Heart left ventricle (tissue), 16 donors: ENCODE data around the gene RAB1B. TPM values are rescaled to one million over a fixed set of nuclear protein-coding genes. Genes with fewer than 3 reads are reported as not detected.

ENCODE experiments used
- ATAC-seq, 4 donors: fragments of 200-7000 bp; cut with Tn5 transposase; one replicate each; pipeline ENCODE4 v1.9.1; 2020 to 2022; ENCODE audit warnings: moderate library complexity in 4 of 4, mild to moderate bottlenecking in 3 of 4, moderate number of reproducible peaks in 1 of 4
- DNase-seq, 5 donors: peaks; one replicate each; pipeline ENCODE4 v3.0.0-alpha.2; 2020
- H3K27ac ChIP-seq, 12 donors: fragments of 200-600 bp; sonication (generic) in 4 of 12; one replicate each; pipeline versions ENCODE4 v1.5.0 to v1.8.0; 2016 to 2022; ENCODE audit warnings: mild to moderate bottlenecking in 2 of 12
- H3K27me3 ChIP-seq, 9 donors: fragments of 200-600 bp; sonication (generic) in 2 of 9; one replicate each; pipeline versions ENCODE4 v1.5.1 to v1.8.0; 2016 to 2022; ENCODE audit warnings: mild to moderate bottlenecking in 3 of 9
- H3K36me3 ChIP-seq, 9 donors: fragments of 200-600 bp; sonication (generic) in 2 of 9; one replicate each; pipeline versions ENCODE4 v1.5.0 to v1.8.0; 2018 to 2022; ENCODE audit warnings: mild to moderate bottlenecking in 2 of 9
- H3K4me1 ChIP-seq, 12 donors: fragments of 200-600 bp; sonication (generic) in 4 of 12; one replicate each; pipeline versions ENCODE4 v1.5.0 to v1.8.0; 2016 to 2022; ENCODE audit warnings: mild to moderate bottlenecking in 3 of 12
- H3K4me3 ChIP-seq, 12 donors: fragments of 200-600 bp; sonication (generic) in 4 of 12; one replicate each; pipeline versions ENCODE4 v1.5.0 to v1.8.0; 2017 to 2022; ENCODE audit warnings: mild to moderate bottlenecking in 9 of 12, moderate library complexity in 4 of 12
- H3K9me3 ChIP-seq, 12 donors: fragments of 200-600 bp; sonication (generic) in 4 of 12; one replicate each; pipeline versions ENCODE4 v1.5.0 to v1.8.0; 2016 to 2022; ENCODE audit warnings: mild to moderate bottlenecking in 1 of 12
- CTCF ChIP-seq, 12 donors: fragments of 200-600 bp; sonication (generic) in 4 of 12; IDR thresholded peaks; one replicate each; pipeline versions ENCODE4 v1.5.0 to v1.8.0; 2018 to 2022; ENCODE audit warnings: antibody characterized with exemption in 12 of 12, mild to moderate bottlenecking in 5 of 12
- POLR2A ChIP-seq, 2 donors: fragments of 450-650 bp; IDR thresholded peaks; one replicate each; pipeline ENCODE4 v1.6.1; 2017; ENCODE audit warnings: antibody characterized with exemption in 2 of 2, mild to moderate bottlenecking in 2 of 2, moderate library complexity in 2 of 2
- WGBS, 4 donors: extraction: QIAGEN DNeasy Blood & Tissue Kit in 2 of 4; methylation state at CpG; one replicate each; pipeline versions ENCODE4 v1.1.5 to v1.1.7; 2013 to 2018; 5-methylcytosine and 5-hydroxymethylcytosine counted together
- intact Hi-C, 10 donors: fragments of 100-400 bp; cut with DNase I; formaldehyde crosslinking; loops; one replicate each; pipeline versions ENCODE4 v1.11.1 to v1.14.2; 2022
- long read RNA-seq, 3 donors: library from polyadenylated mRNA; unstranded; transcript quantifications; one replicate each; pipeline ENCODE4 v2.0.0, GENCODE V29; 2020 to 2021
- polyA plus RNA-seq, 2 donors: library from polyadenylated mRNA; stranded (reverse); fragments of 200-250 nt; gene quantifications; one replicate each; pipeline ENCODE4 v1.2.3, GENCODE V29; 2013
- total RNA-seq, 9 donors: library from RNA; depleted of rRNA in 2 of 9; stranded (reverse); fragments of >200 nt in 2 of 9; fragmentation: NEBNext Ultra II Directional in 3 of 9; extraction: Animal tissue kit (Norgen Biotek cat#: 25700) in 3 of 9; gene quantifications; one replicate each; pipeline versions ENCODE4 v1.1.0 to v1.2.4, GENCODE V29; 2016 to 2023
- donor health status: ischemic (EF 13 %, LVEDD 7.1; RV severe dilation, severe dysfunction).
- donor health status: healthy with polysubstance abuse.
- donor health status: DM: no; HTN: yes; CAD: no.
- donor health status: DM: no; HTN: no; CAD: no.
- donor health status: ischemic (EF 25% LVEDD 6.9; RV normal size, moderate dysfunction).
- donor health status: ischemic (EF 25% LVEDD 5.7; RV mildly dilated, moderate dysfunction).
- donor health status: healthy.
- donor health status: DM: yes; HTN: yes; CAD: no.
- donor health status: ischemic (EF 35%, LVEDD 5.7; RV mildly dilated, moderate dysfunction).
- donor health status: nonischemic (EF 11% LVEDD 7.7; RV severe dilation, severe dysfunction).
- donor health status: DM: yes; HTN: yes; CAD: no.
- donor health status: PGD.
- donor health status: ischemic (EF 29% LVEDD 5.4; RV normal size, mild dysfunction).
- donor health status: nonischemic (EF 23%, LVEDD 6.1; RV moderate dilation, normal function).

Gene RAB1B
- total RNA-seq (100 to 1,000 TPM; 111 to 149 (median 128) TPM), polyA plus RNA-seq (100 to 1,000 TPM; 161 to 178 TPM)
- long read RNA-seq, donor 1, transcript RAB1B-201 (6 exons, 2,007 nt) = major isoform, 26 of 51 reads
- long read RNA-seq, donor 1, partial matches to known transcripts = 0 of 51 reads
- long read RNA-seq, donor 1, other reads (novel, unspliced or antisense) = 25 of 51 reads
- long read RNA-seq, donor 2, transcript RAB1B-201 (6 exons, 2,007 nt) = major isoform, 223 of 244 reads
- long read RNA-seq, donor 2, partial matches to known transcripts = 15 of 244 reads
- long read RNA-seq, donor 2, other reads (novel, unspliced or antisense) = 5 of 244 reads
- long read RNA-seq, donor 3, transcript RAB1B-201 (6 exons, 2,007 nt) = major isoform, 22 of 51 reads
- long read RNA-seq, donor 3, partial matches to known transcripts = 27 of 51 reads
- long read RNA-seq, donor 3, other reads (novel, unspliced or antisense) = 1 of 51 reads

GRCh38 chr11:66268244-66268951, at the start of gene RAB1B:
RAB1B (plus strand) TSS chr11:66268639; CDS start chr11:66268680, 41 bp downstream.
- no peaks in the 10 kb centered on the region for H3K9me3 ChIP-seq
- intact Hi-C loops = loop anchor here in 1 of 10 donors (10.0 kb wide), 1 partner anchor 414 kb away; the partner anchor contains the start of gene CFL1
- DNase-seq (peak; percentile 100), ATAC-seq (peak; percentile 89 to 93 (median 90))
- no peaks in the 10 kb centered on the region for H3K27me3 ChIP-seq
- H3K4me1 ChIP-seq = peaks cover 4 to 34% (median 27%) of the 10 kb centered on the region in 12 donors
- peak within 1 kb of the TSS; percentile 61 to 99 (median 92) for H3K4me3 ChIP-seq
- 0% methylated on average over 10 to 64 of the region's 64 CpGs for WGBS, 4 donors
- peak within 1 kb of the TSS; percentile 89 to 99 (median 97) for H3K27ac ChIP-seq
- TF ChIP-seq CTCF (IDR thresholded peaks at IDR 0.05) (no peak), POLR2A (IDR thresholded peaks at IDR 0.05) (peak; percentile 6 to 86)
- peaks cover 2 to 48% (median 31%) of the 10 kb centered on the region in 9 donors for H3K36me3 ChIP-seq

GRCh38 chr11:66218846-66219620, 49.4 kb upstream of the RAB1B start:
- Histone ChIP-seq H3K27ac (no peak overlapping the region), H3K9me3 (no peaks in the 10 kb centered on the region), H3K36me3 (peaks cover 0 to 80% (median 69%) of the 10 kb centered on the region in 9 donors), H3K4me3 (no peak overlapping the region), H3K4me1 (peaks cover 0 to 7% (median 0%) of the 10 kb centered on the region in 12 donors), H3K27me3 (no peaks in the 10 kb centered on the region)
- intact Hi-C loops = no loop called here
- DNase-seq (no peak), ATAC-seq (no peak)
- no peak for TF ChIP-seq POLR2A (IDR thresholded peaks at IDR 0.05)
- no peak for TF ChIP-seq CTCF (IDR thresholded peaks at IDR 0.05)
- 91 to 94% (median 93%) methylated on average over 18 of the region's 18 CpGs for WGBS, 4 donors

GRCh38 chr11:66219846-66220565, 48.4 kb upstream of the RAB1B start:
- no peak overlapping the region for H3K4me3 ChIP-seq
- DNase-seq = no peak
- no peak for ATAC-seq
- H3K36me3 ChIP-seq = peaks cover 0 to 80% (median 68%) of the 10 kb centered on the region in 9 donors
- peaks cover 0 to 7% (median 0%) of the 10 kb centered on the region in 12 donors for H3K4me1 ChIP-seq
- no peaks in the 10 kb centered on the region for H3K27me3 ChIP-seq
- no peak overlapping the region for H3K27ac ChIP-seq
- TF ChIP-seq POLR2A (IDR thresholded peaks at IDR 0.05) = no peak
- no peak for TF ChIP-seq CTCF (IDR thresholded peaks at IDR 0.05)
- WGBS, 4 donors = 87 to 91% (median 88%) methylated on average over 16 to 19 of the region's 19 CpGs
- H3K9me3 ChIP-seq = no peaks in the 10 kb centered on the region
- intact Hi-C loops = loop anchor here in 5 of 10 donors (10.0 kb wide), 1 partner anchor 65 kb away; the partner anchor contains the start of gene YIF1A (in 5 of the 5)
